Mucosa of descending colon (tissue), 3 donors: ENCODE measurements around the gene ALDH1L2. TPM values are rescaled to one million over a fixed set of nuclear protein-coding genes. Genes with fewer than 3 reads are reported as not detected.
"Not testable (repeated sequence)": the region's sequence is repeated elsewhere in the genome, so short reads cannot be mapped to it uniquely, and the experiment has no call there.

Source experiments
- ATAC-seq: fragments of 200-7000 bp; cut with Tn5 transposase; one replicate; pipeline ENCODE4 v1.9.1; 2020; ENCODE audit warnings: mild to moderate bottlenecking, moderate library complexity
- DNase-seq, 3 donors: peaks; one replicate each; pipeline ENCODE4 v3.0.0-alpha.2; 2020
- H3K36me3 ChIP-seq: fragments of 200-600 bp; one replicate; pipeline ENCODE4 v1.8.0; 2021; ENCODE audit warnings: low read depth, mild to moderate bottlenecking
- H3K4me1 ChIP-seq: fragments of 200-600 bp; one replicate; pipeline ENCODE4 v1.8.0; 2021; ENCODE audit warnings: low read depth, mild to moderate bottlenecking
- H3K4me3 ChIP-seq: fragments of 200-600 bp; one replicate; pipeline ENCODE4 v1.8.0; 2021; ENCODE audit warnings: mild to moderate bottlenecking
- H3K9me3 ChIP-seq: fragments of 200-600 bp; one replicate; pipeline ENCODE4 v1.8.0; 2021; ENCODE audit warnings: mild to moderate bottlenecking
- CTCF ChIP-seq: fragments of 200-600 bp; IDR thresholded peaks from one replicate; pipeline ENCODE4 v1.8.0; 2022; ENCODE audit warnings: antibody characterized with exemption, mild to moderate bottlenecking
- intact Hi-C, 2 donors: fragments of 100-400 bp; cut with DNase I in 1 of 2; cut with micrococcal nuclease in 1 of 2; formaldehyde crosslinking; loops; one replicate each; pipeline versions ENCODE4 v1.11.0 to v1.11.1; 2022; cut with DNase I, micrococcal nuclease
- total RNA-seq, 3 donors: library from RNA; stranded (reverse); fragmentation: NEBNext Ultra II Directional in 2 of 3; extraction: Animal tissue kit (Norgen Biotek cat#: 25700) in 2 of 3; gene quantifications; one replicate each; pipeline versions ENCODE4 v1.2.1 to v1.2.4, GENCODE V29; 2021 to 2023
- donor health status: DM: no; HTN: no; CAD: no; lungs with moderate emphysema.
- donor health status: DM: no; HTN: no; CAD: no.
- donor health status: DM: no; HTN: yes; CAD: no.

ALDH1L2 gene
- total RNA-seq, 3 donors from 2014 or later: 1.4 to 5.0 (median 4.3) TPM

GRCh38 chr12:105102673-105103072 lies 18.4 kb upstream of the ALDH1L2 start:
- no peak overlapping the region for H3K4me3 ChIP-seq
- TF ChIP-seq CTCF: no peak
- no peaks in the 10 kb centered on the region for H3K4me1 ChIP-seq
- intact Hi-C loops: no loop called here
- ATAC-seq (no peak), DNase-seq (no peak)
- no peaks in the 10 kb centered on the region for H3K36me3 ChIP-seq
- H3K9me3 ChIP-seq: no peaks in the 10 kb centered on the region

- H3K4me3 ChIP-seq: no peak overlapping the region
- intact Hi-C loops: no loop called here
- ATAC-seq: no peak
- no peak for TF ChIP-seq CTCF
- no peaks in the 10 kb centered on the region for H3K9me3 ChIP-seq
- H3K36me3 ChIP-seq: no peaks in the 10 kb centered on the region
- H3K4me1 ChIP-seq: no peaks in the 10 kb centered on the region
- DNase-seq: no peak
These were observed 16.7 kb upstream of the ALDH1L2 start for GRCh38 chr12:105100998-105101397.

- peaks cover 5% of the 10 kb centered on the region for H3K9me3 ChIP-seq
- H3K36me3 ChIP-seq: no peaks in the 10 kb centered on the region
- no peak overlapping the region for H3K4me3 ChIP-seq
- no peak for TF ChIP-seq CTCF
- ATAC-seq (no peak), DNase-seq (no peak)
- H3K4me1 ChIP-seq: no peaks in the 10 kb centered on the region
- intact Hi-C loops: no loop called here
These were observed 16.1 kb upstream of the ALDH1L2 start for GRCh38 chr12:105100207-105100985.

GRCh38 chr12:105099356-105099755 lies 15.1 kb upstream of the ALDH1L2 start:
- no peak overlapping the region for H3K4me3 ChIP-seq
- no peak for TF ChIP-seq CTCF
- no peaks in the 10 kb centered on the region for H3K36me3 ChIP-seq
- H3K4me1 ChIP-seq: no peaks in the 10 kb centered on the region
- intact Hi-C loops: no loop called here
- DNase-seq (no peak), ATAC-seq (no peak)
- peaks cover 15% of the 10 kb centered on the region for H3K9me3 ChIP-seq

- ATAC-seq, H3K4me3 ChIP-seq, intact Hi-C loops, DNase-seq, H3K4me1 ChIP-seq, H3K36me3 ChIP-seq: not testable (repeated sequence)
- peaks cover 15% of the 10 kb centered on the region for H3K9me3 ChIP-seq
These were observed 11.1 kb upstream of the ALDH1L2 start for GRCh38 chr12:105095338-105095737.

- no peak overlapping the region for H3K4me3 ChIP-seq
- DNase-seq (peak in 2 of 3 donors; percentile 33 to 57), ATAC-seq (peak; percentile 94)
- TF ChIP-seq CTCF: no peak
- intact Hi-C loops: no loop called here
- H3K4me1 ChIP-seq: no peaks in the 10 kb centered on the region
- H3K36me3 ChIP-seq: no peaks in the 10 kb centered on the region
- H3K9me3 ChIP-seq: peaks cover 15% of the 10 kb centered on the region
These were observed 8.1 kb upstream of the ALDH1L2 start for GRCh38 chr12:105092336-105092735.
